DMS79 (cell line): ENCODE measurements around the gene D2HGDH.
"Not testable (repeated sequence)": the region's sequence is repeated elsewhere in the genome, so short reads cannot be mapped to it uniquely, and the experiment has no call there.

Experiments
- DNase-seq: peaks from one replicate; lab custom pipeline; 2025; lab: John Stamatoyannopoulos, UW

Gene D2HGDH

GRCh38 chr2:241768850-241769249 lies 34.4 kb downstream of the D2HGDH start:
- no peak for DNase-seq

DNA sequence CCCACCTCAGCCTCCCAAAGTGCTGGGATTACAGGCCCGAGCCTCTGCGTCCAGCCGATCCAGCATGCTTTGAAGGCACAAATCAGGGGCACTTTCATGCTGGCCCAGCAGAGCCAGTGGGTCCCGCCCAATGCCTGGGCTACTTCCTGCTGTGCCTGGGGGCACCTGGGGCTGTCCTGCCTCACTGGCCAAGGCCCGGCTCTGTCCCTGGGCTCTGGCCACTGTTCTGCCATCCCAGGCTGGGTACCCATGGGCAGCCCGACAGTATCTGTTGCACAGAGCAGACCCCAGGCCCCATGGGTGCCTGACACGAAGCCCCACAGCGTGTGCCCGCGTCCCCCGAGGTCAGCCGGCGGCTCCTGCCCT lies 35.4 kb downstream of the D2HGDH start:
- no peak for DNase-seq

- DNase-seq: no peak
These were observed 35.9 kb downstream of the D2HGDH start for GRCh38 chr2:241770185-241770935.

DNA sequence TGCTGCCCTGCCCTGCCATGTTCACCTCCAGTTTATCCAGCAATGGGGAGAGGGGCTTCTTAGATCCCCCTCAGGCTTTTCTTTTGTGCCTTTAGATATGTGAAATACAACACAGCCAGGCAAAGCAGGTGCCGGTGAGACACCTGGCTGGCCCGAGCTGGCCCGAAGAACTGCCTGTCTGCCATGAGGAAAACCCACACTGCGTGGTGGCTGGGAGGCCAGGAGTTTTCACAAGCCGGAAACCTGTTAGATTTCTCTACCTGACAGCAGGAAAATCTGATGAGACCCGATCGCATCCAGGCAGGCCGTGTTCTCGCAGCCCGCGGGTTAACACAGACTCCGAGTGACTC lies 36.5 kb downstream of the D2HGDH start:
- DNase-seq: no peak

DNA sequence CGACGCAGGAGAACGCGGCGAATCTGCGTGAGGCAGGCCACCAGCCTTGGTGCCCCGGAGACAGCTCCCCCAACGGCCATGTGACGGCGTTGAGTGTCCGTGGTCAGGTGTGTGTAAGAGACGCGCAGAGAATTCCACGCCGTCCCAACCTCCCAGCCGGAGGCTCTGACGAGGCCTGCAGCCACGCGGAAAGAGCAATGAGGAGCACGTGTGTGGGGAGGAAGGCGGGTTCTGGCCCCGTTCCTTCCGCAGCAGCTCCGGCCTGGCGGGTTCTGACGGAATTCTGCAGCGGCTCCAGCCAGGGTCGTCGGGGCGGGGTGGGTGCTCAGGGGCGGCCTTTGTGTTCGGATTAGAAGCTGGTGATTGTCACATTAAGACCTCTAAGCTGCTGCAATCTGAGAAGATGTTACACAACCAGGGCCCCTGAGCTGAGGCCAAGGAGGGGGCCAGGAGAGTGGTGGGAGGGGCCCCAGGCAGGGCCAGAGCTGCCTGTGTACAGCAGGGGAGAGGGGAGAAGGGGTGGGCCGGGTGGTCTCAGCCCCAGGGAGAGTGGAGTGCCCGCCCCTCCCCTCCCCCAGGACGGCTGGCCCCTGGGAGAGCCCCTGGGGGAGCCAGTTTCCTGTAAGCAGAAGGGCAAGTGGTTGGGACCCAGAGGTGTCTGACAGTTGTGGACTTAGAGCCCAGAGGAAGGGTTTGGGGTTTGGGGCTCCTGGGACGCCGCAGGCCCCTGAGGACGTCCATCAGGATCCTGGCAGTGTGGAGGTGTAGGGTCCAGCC lies 37.0 kb downstream of the D2HGDH start:
- no peak for DNase-seq

DNA sequence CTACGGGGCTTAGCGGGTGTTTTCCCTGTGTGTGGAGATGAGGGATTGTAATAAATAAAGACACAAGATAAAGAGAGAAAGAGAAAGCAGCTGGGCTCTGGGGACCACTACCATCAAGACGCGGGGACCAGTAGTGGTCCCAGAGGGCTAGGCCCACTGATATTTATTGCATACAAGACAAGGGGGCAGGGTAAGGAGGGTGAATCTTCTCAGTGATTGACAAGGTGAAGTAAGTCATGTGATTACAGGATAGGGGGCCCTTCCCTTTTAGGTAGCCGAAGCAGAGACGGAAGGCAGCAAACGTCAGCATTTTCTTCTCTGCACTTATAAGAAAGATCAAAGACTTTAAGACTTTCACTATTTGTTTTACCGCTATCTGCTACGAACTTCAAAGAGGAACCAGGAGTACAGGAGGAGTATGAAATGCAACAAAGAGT lies 37.7 kb downstream of the D2HGDH start:
- DNase-seq: no peak

DNA sequence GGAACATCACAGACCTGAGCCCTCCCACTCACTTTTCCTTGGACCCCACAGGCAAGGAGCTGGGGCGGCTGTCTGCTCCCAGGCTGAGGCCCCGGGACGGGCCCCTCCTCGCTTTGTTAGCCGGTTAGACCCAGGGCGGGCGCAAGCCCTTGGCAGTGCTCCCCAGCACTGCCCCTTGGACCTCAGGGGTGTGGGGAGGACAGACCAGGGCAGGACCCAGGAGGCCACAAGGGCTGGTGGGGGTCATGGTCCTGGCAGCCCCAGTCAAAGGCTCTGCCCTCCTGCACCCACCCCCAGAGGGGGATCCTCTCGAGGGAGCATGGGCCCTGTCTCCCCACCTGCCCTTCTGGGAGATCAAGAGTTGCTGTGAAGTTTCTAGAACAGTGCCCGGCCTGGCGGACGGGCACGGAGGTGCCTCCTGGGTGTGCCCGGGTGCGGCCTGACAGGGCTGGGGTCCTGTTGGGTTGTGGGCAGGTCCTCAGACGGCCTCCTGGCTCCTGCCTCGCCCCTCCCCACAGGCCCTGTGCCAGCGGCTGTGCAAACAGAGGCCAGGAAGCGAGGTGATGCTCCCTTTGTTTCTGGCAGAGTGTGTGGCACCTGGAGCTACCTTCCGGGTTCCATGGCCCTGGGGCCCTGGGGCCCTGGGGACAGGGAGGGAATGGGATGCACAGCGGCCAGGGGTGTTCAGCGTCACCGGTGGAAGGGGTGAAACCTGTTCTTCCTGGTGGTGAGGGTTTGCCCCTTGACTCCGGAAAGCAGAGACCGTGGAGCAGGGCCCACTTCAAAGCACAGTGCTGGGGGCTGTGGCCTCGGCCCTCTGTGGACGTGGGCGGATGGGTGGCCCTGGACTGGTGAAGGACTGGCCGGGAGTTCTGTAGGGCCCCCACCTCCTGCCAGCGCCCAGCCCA lies 39.3 kb downstream of the D2HGDH start:
- no peak for DNase-seq

GRCh38 chr2:241774419-241775222 lies 40.2 kb downstream of the D2HGDH start:
- DNase-seq: no peak

GRCh38 chr2:241775223-241776177 lies 41.1 kb downstream of the D2HGDH start:
- no peak for DNase-seq

GRCh38 chr2:241776336-241777169 lies 42.1 kb downstream of the D2HGDH start, which contains the start of gene GAL3ST2:
Gene GAL3ST2 (plus strand): TSS chr2:241776822. CDS start chr2:241776956, 134 bp downstream.
- no peak for DNase-seq

- no peak for DNase-seq
These were observed 42.8 kb downstream of the D2HGDH start for GRCh38 chr2:241777170-241777685.

DNA sequence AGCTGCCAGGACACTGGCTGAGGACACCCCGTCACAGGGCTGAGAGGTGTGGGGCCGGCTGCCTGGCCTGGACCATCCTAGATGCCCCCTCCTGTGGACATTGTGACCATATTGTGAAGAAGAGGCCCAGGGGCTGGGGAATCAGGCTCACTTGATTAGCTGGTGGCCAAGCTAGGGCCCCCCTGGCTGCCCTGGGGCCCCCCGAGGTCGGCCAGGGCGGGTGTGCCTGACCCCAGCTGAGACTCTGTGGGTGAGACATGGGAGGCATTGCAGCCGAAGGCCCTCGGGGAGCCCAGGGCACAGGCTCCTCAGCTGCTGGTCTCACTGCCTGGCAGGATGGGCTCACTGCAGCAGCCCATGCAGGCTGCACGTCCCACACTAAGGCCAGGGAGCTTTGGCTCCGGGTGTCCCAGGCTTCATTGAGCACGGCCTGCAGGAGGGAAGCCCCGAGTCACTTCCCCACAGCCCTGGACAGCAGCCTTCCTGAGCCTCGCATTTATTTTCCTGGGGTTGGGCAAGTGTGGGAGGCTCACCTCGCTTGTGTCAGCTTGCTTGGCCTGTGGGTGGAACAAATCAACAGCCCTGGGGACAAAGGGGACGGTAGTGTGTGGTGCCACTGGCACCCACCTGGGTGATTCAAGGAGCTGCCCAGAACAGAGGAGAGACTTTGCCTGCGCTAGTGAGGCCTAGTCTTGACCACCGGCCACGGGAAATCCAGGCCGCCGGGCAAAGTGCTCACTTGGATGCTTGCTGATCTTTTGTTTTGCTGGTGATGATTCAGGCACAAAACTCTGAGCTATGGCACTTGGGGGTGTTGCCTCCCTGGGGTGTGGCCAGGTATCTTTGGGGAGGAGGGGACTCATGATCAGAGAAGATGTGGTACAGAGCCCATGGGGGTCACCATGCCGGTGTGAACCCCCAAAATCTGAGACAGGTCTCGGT lies 43.5 kb downstream of the D2HGDH start:
- no peak for DNase-seq

- no peak for DNase-seq
These were observed 46.6 kb downstream of the D2HGDH start for GRCh38 chr2:241780939-241781569.

GRCh38 chr2:241782053-241782452 lies 47.6 kb downstream of the D2HGDH start:
- DNase-seq: not testable (repeated sequence)

GRCh38 chr2:241788135-241788534 lies 53.7 kb downstream of the D2HGDH start:
- no peak for DNase-seq

- DNase-seq: no peak
These were observed 54.1 kb downstream of the D2HGDH start for GRCh38 chr2:241788572-241788971.

GRCh38 chr2:241791385-241791784 lies 57.0 kb downstream of the D2HGDH start:
- not testable (repeated sequence) for DNase-seq

GRCh38 chr2:241793385-241793784 lies 59.0 kb downstream of the D2HGDH start:
- no peak for DNase-seq
